ENCODE results near the gene ANO2. TPM values are rescaled to one million over a fixed set of nuclear protein-coding genes. Genes with fewer than 3 reads are reported as not detected.

Gene ANO2
- total and polyA plus RNA-seq, 2 experiments from 2014 or later, result 2.3 to 4.6 TPM

DNA sequence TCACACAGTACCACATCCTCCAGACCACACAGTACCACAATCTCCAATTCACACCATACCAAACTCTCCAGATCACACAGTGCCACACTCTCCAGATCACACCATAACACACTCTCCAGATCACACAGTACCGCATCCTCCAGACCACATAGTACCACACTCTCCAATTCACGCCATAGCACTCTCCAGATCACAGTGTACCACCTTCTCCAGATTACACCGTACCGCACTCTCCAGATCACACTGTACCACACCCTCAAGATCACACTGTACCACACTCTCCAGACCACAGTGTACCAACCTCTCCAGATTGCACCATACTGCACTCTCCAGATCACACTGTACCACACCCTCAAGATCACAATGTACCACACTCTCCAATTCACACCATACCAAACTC lies 328.2 kb downstream of the ANO2 start (continued):
- TF ChIP-seq, protein P1, sequence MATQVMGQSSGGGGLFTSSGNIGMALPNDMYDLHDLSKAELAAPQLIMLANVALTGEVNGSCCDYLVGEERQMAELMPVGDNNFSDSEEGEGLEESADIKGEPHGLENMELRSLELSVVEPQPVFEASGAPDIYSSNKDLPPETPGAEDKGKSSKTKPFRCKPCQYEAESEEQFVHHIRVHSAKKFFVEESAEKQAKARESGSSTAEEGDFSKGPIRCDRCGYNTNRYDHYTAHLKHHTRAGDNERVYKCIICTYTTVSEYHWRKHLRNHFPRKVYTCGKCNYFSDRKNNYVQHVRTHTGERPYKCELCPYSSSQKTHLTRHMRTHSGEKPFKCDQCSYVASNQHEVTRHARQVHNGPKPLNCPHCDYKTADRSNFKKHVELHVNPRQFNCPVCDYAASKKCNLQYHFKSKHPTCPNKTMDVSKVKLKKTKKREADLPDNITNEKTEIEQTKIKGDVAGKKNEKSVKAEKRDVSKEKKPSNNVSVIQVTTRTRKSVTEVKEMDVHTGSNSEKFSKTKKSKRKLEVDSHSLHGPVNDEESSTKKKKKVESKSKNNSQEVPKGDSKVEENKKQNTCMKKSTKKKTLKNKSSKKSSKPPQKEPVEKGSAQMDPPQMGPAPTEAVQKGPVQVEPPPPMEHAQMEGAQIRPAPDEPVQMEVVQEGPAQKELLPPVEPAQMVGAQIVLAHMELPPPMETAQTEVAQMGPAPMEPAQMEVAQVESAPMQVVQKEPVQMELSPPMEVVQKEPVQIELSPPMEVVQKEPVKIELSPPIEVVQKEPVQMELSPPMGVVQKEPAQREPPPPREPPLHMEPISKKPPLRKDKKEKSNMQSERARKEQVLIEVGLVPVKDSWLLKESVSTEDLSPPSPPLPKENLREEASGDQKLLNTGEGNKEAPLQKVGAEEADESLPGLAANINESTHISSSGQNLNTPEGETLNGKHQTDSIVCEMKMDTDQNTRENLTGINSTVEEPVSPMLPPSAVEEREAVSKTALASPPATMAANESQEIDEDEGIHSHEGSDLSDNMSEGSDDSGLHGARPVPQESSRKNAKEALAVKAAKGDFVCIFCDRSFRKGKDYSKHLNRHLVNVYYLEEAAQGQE (IDR thresholded peaks at IDR 0.05; ENCODE audit: unreplicated experiment), result no peak
- TF ChIP-seq, protein P2, sequence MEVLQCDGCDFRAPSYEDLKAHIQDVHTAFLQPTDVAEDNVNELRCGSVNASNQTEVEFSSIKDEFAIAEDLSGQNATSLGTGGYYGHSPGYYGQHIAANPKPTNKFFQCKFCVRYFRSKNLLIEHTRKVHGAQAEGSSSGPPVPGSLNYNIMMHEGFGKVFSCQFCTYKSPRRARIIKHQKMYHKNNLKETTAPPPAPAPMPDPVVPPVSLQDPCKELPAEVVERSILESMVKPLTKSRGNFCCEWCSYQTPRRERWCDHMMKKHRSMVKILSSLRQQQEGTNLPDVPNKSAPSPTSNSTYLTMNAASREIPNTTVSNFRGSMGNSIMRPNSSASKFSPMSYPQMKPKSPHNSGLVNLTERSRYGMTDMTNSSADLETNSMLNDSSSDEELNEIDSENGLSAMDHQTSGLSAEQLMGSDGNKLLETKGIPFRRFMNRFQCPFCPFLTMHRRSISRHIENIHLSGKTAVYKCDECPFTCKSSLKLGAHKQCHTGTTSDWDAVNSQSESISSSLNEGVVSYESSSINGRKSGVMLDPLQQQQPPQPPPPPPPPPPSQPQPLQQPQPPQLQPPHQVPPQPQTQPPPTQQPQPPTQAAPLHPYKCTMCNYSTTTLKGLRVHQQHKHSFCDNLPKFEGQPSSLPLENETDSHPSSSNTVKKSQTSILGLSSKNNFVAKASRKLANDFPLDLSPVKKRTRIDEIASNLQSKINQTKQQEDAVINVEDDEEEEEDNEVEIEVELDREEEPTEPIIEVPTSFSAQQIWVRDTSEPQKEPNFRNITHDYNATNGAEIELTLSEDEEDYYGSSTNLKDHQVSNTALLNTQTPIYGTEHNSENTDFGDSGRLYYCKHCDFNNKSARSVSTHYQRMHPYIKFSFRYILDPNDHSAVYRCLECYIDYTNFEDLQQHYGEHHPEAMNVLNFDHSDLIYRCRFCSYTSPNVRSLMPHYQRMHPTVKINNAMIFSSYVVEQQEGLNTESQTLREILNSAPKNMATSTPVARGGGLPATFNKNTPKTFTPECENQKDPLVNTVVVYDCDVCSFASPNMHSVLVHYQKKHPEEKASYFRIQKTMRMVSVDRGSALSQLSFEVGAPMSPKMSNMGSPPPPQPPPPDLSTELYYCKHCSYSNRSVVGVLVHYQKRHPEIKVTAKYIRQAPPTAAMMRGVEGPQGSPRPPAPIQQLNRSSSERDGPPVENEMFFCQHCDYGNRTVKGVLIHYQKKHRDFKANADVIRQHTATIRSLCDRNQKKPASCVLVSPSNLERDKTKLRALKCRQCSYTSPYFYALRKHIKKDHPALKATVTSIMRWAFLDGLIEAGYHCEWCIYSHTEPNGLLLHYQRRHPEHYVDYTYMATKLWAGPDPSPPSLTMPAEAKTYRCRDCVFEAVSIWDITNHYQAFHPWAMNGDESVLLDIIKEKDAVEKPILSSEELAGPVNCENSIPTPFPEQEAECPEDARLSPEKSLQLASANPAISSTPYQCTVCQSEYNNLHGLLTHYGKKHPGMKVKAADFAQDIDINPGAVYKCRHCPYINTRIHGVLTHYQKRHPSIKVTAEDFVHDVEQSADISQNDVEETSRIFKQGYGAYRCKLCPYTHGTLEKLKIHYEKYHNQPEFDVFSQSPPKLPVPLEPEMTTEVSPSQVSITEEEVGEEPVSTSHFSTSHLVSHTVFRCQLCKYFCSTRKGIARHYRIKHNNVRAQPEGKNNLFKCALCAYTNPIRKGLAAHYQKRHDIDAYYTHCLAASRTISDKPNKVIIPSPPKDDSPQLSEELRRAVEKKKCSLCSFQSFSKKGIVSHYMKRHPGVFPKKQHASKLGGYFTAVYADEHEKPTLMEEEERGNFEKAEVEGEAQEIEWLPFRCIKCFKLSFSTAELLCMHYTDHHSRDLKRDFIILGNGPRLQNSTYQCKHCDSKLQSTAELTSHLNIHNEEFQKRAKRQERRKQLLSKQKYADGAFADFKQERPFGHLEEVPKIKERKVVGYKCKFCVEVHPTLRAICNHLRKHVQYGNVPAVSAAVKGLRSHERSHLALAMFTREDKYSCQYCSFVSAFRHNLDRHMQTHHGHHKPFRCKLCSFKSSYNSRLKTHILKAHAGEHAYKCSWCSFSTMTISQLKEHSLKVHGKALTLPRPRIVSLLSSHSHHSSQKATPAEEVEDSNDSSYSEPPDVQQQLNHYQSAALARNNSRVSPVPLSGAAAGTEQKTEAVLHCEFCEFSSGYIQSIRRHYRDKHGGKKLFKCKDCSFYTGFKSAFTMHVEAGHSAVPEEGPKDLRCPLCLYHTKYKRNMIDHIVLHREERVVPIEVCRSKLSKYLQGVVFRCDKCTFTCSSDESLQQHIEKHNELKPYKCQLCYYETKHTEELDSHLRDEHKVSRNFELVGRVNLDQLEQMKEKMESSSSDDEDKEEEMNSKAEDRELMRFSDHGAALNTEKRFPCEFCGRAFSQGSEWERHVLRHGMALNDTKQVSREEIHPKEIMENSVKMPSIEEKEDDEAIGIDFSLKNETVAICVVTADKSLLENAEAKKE (CRISPR knock-in tag; IDR thresholded peaks at IDR 0.05), result no peak

DNA sequence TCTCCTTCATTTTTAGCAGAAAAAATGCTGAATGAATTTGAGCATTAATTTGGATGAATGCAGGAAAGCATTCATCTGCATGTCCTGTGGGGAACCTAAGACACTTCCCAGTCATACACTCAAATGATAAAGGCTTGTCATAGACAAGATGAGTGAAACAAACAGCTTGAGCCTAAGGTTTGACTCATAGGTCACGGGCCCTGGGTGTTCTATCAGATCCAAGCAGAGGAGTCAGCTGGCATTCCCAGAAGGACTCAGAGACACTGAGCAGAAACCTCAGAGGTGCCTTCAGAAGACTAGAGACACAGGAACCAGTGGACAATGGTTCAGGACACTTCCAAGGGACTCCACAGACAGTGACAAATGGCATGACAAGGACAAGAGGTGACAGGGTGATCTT lies 329.3 kb downstream of the ANO2 start:
- no peak for ATAC-seq
- TF ChIP-seq NANOG (IDR thresholded peaks at IDR 0.05; ENCODE audit: borderline replicate concordance) (no peak), EZH2 (IDR thresholded peaks at IDR 0.05; ENCODE audit: low read depth, unreplicated experiment) (no peak), ZNF114 (CRISPR knock-in tag; IDR thresholded peaks at IDR 0.05) (no peak), ZNF331 (CRISPR knock-in tag; IDR thresholded peaks at IDR 0.05; ENCODE audit: low read depth) (no peak), EZH2phosphoT487 (IDR thresholded peaks at IDR 0.05; ENCODE audit: unreplicated experiment) (no peak)

More for the DNA sequence above, 329.3 kb downstream of the ANO2 start:
- H3K27ac ChIP-seq (ENCODE audit: low read depth), result no peak overlapping the region
- peaks cover 5% of the 10 kb centered on the region; the same call in 1 of the 2 replicates for H3K9me2 ChIP-seq (ENCODE audit: insufficient read depth)
- H3K4me3 Mint-ChIP-seq, result no peak overlapping the region
- H3K36me3 ChIP-seq (ENCODE audit: insufficient read depth), result no peaks in the 10 kb centered on the region
- no peaks in the 10 kb centered on the region for H3K79me2 ChIP-seq (replicated peaks; ENCODE audit: insufficient read depth)
- H3K27ac Mint-ChIP-seq, result no peak overlapping the region
- H4K20me1 ChIP-seq (replicated peaks; ENCODE audit: insufficient read depth), result no peaks in the 10 kb centered on the region
- no peaks in the 10 kb centered on the region for H3K4me1 ChIP-seq (ENCODE audit: insufficient read depth)
- H3K27me3 ChIP-seq (ENCODE audit: insufficient read depth), result no peaks in the 10 kb centered on the region
- DNase-seq (ENCODE audit: low spot score), result no peak
- no peak overlapping the region for H3K4me3 ChIP-seq
- H3K4me1 Mint-ChIP-seq, result peaks cover 8% of the 10 kb centered on the region; the same call in 2 of the 3 replicates
- H3K4me2 ChIP-seq, result no peak overlapping the region
- H3K36me3 Mint-ChIP-seq (ENCODE audit: low read depth), result no peaks in the 10 kb centered on the region
- H3K27me3 Mint-ChIP-seq (ENCODE audit: insufficient read depth, low read depth, poor library complexity), result peaks cover under 1% of the 10 kb centered on the region
- H2AFZ ChIP-seq, result no peak overlapping the region
- no peaks in the 10 kb centered on the region for H3F3A ChIP-seq (replicated peaks; ENCODE audit: low read depth)
- H3K9me3 Mint-ChIP-seq, result no peaks in the 10 kb centered on the region

Data from GM23338 (cell line).